ENCODE measurements around the gene FAM53B.

- TF ChIP-seq CTCF (IDR thresholded peaks at IDR 0.05) (no peak), POLR2AphosphoS5 (IDR thresholded peaks at IDR 0.05) (no peak), POLR2A (IDR thresholded peaks at IDR 0.05) (no peak)
Observed at GRCh38 chr10:124640056-124640455, 104.1 kb downstream of the FAM53B start.

All from breast epithelium (tissue), 3 donors.